Activated CD4-positive, alpha-beta T cell treated with anti-CD3 and anti-CD28 coated beads, Interleukin-2, Interleukin-4, amounts not matched to agents 100 ng/mL and 50 ng/mL, durations not matched to agents 16 hours and 8 hours (primary cell): ENCODE data around the gene RAP1A.

Source experiments
- DNase-seq: peaks from one replicate; pipeline ENCODE4 v3.0.0-alpha.2; 2020; ENCODE audit warnings: low spot score

The RAP1A gene

GRCh38 chr1:111719674-111720132 lies 100.1 kb downstream of the RAP1A start:
- no peak for DNase-seq

DNA sequence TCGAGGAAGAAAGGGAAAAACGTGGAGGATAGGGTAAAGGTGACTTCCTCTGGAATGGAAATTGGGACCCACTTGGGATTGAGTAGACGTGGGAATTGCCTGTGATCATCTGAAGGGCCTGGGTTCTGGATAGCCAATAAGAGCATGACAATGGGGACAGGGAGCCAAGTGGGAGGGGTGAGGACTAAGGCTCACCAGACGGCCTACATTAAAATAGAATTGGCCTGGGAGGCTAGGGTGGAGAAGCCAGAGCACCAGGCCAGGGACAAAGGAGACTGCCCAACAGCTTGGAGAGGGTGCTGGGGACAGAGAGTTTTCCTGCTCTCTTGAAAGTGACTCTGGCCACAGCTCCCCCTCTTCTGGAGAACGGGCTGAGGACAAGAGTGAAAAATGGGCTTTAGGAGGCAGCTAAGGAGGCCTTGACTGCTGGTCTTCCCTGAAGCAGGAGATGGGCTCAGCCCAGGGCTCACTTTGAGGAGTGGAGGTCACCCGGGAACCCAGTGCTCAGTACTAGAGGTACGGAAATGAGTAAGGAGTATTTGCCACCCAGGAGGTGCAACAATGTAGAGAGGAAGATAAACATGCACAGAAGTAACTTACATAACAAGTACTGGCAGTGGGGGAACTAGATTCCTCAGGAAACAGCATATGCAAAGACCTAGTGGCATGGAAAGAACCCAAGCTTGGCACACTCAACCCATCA lies 100.8 kb downstream of the RAP1A start:
- DNase-seq, result no peak

DNA sequence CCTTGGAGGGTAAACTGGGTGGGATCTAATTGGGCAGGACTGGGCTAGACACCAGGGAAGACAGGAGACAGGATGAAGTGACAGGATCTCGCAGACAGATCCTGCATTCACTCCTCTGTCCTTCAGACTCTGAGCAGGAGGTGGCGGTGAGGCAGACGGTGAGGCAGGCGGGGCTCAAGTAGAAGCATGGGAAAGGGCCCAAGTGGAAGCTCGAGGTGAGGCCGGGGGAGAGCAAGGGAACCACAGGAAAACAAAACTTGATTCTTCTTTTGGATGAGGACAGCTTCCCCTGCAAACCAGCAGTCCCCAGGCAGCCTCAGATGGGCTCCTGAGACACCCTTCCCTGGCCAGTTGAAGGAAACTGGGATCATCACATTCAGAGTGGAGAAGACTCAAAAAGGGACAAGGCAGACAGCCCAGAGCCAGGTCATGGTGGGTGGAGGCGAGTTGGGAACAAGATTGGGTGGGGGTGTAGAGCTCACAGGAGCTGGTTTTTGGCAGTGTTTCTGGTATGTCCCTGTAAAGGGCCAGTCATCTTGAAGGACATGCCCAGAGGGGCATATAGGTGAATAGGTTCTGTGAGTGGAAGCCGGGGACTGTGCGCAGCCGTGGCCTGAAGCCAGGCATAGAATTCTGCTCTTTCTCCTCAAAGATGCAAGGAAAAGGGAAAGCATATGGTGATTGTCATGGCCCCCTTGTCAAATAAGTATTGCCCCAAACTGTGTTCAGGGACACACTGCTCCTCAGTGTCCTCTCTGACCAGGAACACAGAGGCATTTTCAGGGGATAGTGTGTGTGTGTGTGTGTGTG lies 101.6 kb downstream of the RAP1A start:
- no peak for DNase-seq

GRCh38 chr1:111723091-111723806 lies 103.7 kb downstream of the RAP1A start:
- no peak for DNase-seq

- DNase-seq, result no peak
Observed at GRCh38 chr1:111723871-111724270, 104.3 kb downstream of the RAP1A start.

DNA sequence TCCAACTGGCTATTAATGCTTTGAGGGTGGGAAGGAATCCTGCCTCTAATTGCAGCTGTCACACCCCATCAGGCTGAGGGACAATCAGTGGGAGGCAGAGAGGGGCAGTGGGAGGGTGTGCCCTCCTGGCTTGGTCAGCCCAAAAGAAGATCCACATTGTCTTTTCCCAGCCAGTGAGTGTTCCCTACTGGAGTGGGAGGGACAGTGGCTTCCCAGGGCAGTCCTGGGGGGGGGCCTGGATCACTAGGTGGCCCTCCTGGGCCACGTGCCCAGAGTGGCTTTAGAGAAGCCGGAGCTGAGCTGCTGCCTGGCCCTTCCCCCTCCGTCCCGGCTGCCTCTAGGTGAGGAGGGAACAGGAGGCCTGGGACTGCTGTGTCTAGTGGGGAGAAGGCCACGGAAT lies 105.6 kb downstream of the RAP1A start:
- DNase-seq, result no peak

GRCh38 chr1:111727056-111727455 lies 107.5 kb downstream of the RAP1A start:
- DNase-seq, result no peak

DNA sequence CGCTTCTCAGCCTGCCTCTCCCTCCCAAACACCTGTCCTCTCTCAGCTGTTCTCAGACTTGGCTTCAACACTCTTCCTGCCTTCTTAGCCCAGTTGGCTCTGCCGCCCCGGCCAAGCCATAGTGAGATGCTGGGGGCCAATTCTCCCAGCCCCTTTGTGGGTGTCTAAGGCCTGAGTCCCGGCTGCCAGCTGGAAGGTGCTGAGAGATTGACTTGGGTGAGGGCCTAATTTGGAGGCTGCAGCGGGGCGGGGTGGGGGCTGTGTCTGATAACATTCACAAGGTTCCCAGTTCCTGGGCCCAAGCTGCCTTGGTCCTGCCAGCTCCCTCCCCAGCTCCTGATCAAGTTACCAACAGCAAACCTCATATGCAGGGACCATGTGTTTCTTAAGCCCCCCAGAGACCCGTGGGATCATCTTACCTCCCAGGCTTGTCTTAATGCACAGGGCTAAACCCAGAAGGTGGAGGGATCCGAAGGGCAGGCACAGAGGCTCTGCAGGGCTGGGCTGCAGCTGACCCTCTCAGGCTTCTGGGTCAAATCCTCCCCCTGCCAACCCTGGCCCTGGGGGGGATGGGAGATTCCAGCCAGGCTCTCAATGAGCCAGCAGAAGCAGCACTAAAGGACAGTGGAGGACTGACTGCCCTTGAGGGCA lies 109.8 kb downstream of the RAP1A start:
- no peak for DNase-seq

DNA sequence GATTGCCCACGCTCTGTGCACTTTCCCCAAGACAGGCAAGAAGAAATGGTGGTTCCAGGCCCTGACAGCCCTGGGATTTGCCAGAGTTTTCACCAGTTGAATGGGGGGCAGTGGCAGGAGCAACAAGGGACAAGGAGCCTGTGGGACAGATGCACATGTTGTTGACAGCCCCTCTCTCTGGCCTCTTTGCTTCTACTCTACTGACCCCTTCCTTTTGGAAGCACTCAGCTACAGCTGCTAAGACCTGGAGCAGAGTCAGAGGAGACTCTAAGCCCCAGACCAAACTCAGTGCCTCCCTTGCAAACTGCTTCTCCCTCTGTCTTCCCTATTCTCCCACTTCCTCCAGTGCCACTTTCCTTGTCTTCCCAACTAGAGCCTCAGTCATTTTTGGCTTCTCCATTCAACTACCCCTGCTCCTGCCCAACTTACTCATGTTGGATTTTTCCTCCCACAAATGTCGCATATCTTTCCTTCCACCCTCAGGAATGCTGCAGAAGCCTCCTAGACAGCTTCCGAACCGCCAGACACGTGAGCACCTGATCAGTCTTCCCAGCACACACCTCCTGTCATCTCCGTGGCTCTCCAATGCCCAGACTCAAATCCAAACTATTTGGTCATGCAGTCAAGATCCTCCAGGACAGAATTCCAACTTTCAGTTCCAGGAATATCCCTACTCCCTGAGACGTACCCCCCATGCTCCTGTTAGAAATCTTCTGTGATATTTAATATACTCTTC lies 110.5 kb downstream of the RAP1A start:
- DNase-seq, result no peak

GRCh38 chr1:111730706-111731105 lies 111.1 kb downstream of the RAP1A start:
- no peak for DNase-seq

DNA sequence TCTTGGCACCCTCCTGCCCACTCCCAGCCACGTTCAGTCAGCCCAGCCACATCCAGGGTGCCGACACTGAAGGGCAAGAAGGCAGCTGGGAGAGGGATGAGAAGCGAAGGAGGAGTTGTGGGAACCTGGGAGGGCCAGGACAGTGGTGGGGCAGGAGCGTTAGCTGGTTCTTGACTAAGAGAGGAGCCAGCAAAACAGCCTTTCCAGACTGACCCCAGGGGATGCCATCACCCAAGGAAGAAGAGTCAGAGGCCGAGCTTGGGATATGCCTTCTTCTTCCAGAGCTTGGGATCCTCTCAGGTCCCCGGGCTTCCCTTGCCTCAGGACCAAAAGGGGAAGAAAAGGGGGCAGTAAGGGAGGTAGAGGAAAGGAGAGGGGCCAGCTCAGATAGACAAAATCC lies 112.4 kb downstream of the RAP1A start:
- DNase-seq, result no peak

- DNase-seq, result no peak
Observed at GRCh38 chr1:111732718-111733117, 113.1 kb downstream of the RAP1A start.

- peak; percentile 19 for DNase-seq
Observed at GRCh38 chr1:111733183-111733991, 113.8 kb downstream of the RAP1A start.

DNA sequence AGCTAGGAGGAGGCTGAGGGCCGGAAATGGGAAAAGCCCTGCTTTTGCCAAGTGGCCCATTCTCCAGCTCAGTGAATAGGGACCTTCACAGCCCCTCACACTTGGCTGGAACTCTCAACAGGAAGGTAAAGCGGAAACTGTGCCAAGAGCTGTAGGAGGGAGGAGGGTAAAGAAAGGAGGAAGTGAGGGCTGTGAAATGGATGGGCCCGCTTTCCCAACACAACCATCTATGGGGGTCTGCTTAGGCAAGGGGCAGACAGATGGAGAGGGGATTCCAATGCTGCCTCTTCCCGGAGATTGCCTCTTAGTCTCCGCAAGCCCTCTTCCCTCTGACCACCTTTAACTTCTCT lies 114.4 kb downstream of the RAP1A start:
- DNase-seq, result no peak

DNA sequence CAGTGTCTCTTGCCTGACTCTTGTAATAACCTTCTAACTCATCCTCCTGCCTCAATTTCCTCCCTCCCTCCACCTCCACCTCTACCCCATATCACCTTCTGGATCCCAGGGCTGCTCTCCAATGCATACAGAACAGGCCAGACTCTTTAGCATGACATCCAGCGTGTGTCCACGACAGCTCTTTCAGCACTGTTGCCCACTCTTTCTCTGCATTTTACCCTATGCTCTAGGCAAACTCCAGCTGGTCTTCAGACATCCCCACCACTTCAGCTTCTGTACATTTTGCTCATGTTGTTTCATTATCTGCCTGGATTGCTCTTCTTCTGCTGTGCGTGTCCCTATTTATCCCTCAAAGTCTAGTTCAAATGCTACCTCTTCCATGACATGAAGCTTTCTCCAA lies 114.8 kb downstream of the RAP1A start:
- DNase-seq, result no peak

DNA sequence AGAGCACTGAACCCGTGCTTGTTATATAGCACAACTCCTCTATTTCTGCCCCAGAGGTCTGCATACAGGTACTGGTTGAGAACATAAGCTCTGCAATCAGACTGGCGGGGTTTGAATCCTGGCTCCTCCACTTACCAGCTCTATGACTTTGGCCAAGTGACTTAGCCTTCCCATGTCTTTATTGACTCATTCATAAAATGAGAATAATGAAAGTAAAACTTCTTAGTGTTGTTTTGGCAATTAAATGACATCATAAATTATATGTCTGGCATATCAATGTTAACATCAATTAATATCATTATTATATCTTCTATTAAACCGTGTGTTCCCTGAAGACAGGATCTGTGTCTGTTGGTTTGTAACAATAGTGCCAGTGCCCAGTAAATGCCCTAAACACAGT lies 115.3 kb downstream of the RAP1A start:
- DNase-seq, result no peak

DNA sequence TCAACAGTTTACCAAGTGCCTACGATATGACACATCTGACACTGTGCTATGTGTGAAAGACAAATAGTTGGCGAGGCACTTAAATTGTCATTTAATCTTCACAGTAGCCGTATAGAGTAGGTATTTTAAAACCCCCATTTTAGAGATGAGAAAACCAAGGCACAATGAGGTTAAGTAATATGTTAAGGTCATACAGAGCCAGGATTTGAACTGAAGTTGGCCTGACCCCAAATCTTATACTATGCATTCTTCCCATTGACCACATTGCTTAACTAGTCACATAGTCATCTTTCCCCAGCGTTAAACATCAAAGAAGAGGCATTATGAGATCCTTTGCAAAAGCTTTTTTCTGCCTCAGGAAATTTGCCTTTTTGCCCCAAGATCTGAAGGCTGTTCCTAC lies 115.7 kb downstream of the RAP1A start:
- DNase-seq, result no peak

GRCh38 chr1:111735858-111736544 lies 116.4 kb downstream of the RAP1A start:
- DNase-seq, result no peak

GRCh38 chr1:111736548-111737215 lies 117.1 kb downstream of the RAP1A start:
- DNase-seq, result no peak
